GM21381 (cell line): ENCODE data around the gene NCBP1.
"Not testable (repeated sequence)": the region's sequence is repeated elsewhere in the genome, so short reads cannot be mapped to it uniquely, and the experiment has no call there.

Experiments
- ATAC-seq: cut with Tn5 transposase; IDR thresholded peaks from one replicate; pipeline ENCODE4 v1.9.1; 2021; ENCODE audit warnings: mild to moderate bottlenecking, moderate library complexity; ENCODE audit not compliant: unreplicated experiment

The NCBP1 gene

GRCh38 chr9:97632985-97633858, at the start of gene NCBP1, which contains the start of gene TSTD2:
Gene NCBP1, plus strand, starts transcription at chr9:97633821. Its CDS starts 61 bp downstream, at chr9:97633882.
Gene TSTD2, minus strand, starts transcription at chr9:97633368. Its CDS starts 5,806 bp downstream, at chr9:97627562.
- peak; percentile 88 for ATAC-seq

- ATAC-seq = not testable (repeated sequence)
Observed at GRCh38 chr9:97584778-97585177, 48.8 kb upstream of the NCBP1 start.

GRCh38 chr9:97586909-97587308, 46.7 kb upstream of the NCBP1 start:
- ATAC-seq = not testable (repeated sequence)

- ATAC-seq = no peak
Observed at GRCh38 chr9:97591535-97591934, 42.1 kb upstream of the NCBP1 start.

- no peak for ATAC-seq
Observed at GRCh38 chr9:97592126-97592525, 41.5 kb upstream of the NCBP1 start.

GRCh38 chr9:97593960-97594359, 39.7 kb upstream of the NCBP1 start:
- no peak for ATAC-seq

GRCh38 chr9:97594381-97594921, 39.2 kb upstream of the NCBP1 start:
- no peak for ATAC-seq

- ATAC-seq = no peak
Observed at GRCh38 chr9:97596906-97597305, 36.7 kb upstream of the NCBP1 start.

GRCh38 chr9:97598461-97599288, 34.9 kb upstream of the NCBP1 start:
- peak; percentile 90 for ATAC-seq

- no peak for ATAC-seq
Observed at GRCh38 chr9:97599314-97599846, 34.2 kb upstream of the NCBP1 start.

GRCh38 chr9:97600531-97601227, 32.9 kb upstream of the NCBP1 start:
- no peak for ATAC-seq

- ATAC-seq = no peak
Observed at GRCh38 chr9:97601228-97601898, 32.3 kb upstream of the NCBP1 start.

GRCh38 chr9:97602430-97602829, 31.2 kb upstream of the NCBP1 start:
- no peak for ATAC-seq

GRCh38 chr9:97604901-97605645, 28.5 kb upstream of the NCBP1 start:
- no peak for ATAC-seq

- ATAC-seq = no peak
Observed at GRCh38 chr9:97615439-97616072, 18.1 kb upstream of the NCBP1 start.

- no peak for ATAC-seq
Observed at GRCh38 chr9:97617939-97618416, 15.6 kb upstream of the NCBP1 start.

- not testable (repeated sequence) for ATAC-seq
Observed at GRCh38 chr9:97620063-97620462, 13.6 kb upstream of the NCBP1 start.

- ATAC-seq = not testable (repeated sequence)
Observed at GRCh38 chr9:97622483-97622882, 11.1 kb upstream of the NCBP1 start.

- no peak for ATAC-seq
Observed at GRCh38 chr9:97623946-97624345, 9.7 kb upstream of the NCBP1 start.
